D721Med (cell line): ENCODE measurements around the gene RALA.

Source experiments
- DNase-seq: peaks from one replicate; pipeline ENCODE4 v3.0.0; 2011; ENCODE audit warnings: low spot score; ENCODE audit not compliant: insufficient read length
- FAIRE-seq: peaks from 2 replicates; lab custom pipeline; 2011; peaks lifted over from hg19 to GRCh38; lab: Jason Lieb, UNC
- CTCF ChIP-seq: IDR thresholded peaks from 2 replicates; pipeline ENCODE4 v1.5.1; 2012; ENCODE audit warnings: mild to moderate bottlenecking, control low read depth; ENCODE audit not compliant: insufficient read depth; ENCODE audit errors: missing control alignments

The RALA gene

GRCh38 chr7:39631736-39632308, 8.4 kb downstream of the RALA start:
- no peak for TF ChIP-seq CTCF
- DNase-seq (no peak), FAIRE-seq (no peak)

GRCh38 chr7:39633563-39634477, 10.4 kb downstream of the RALA start:
- FAIRE-seq: no peak
- no peak for DNase-seq
- no peak for TF ChIP-seq CTCF

DNA sequence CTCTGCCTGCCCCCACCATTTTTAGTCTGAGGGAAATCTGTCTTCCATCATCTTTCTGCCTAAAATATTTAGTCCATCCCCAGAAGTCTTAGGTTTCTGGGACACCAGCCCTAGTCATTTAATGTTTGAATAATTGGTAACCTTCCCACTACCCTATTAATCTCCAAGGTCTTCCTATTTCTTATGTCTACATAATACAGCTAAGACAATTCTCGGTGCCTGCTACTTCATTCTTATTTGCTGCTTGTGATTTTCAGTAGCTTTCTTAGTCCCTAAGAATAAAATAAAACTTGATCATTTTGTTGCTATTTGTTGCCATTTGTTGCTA, 11.1 kb downstream of the RALA start:
- FAIRE-seq (no peak), DNase-seq (no peak)
- TF ChIP-seq CTCF: no peak

GRCh38 chr7:39637400-39637799, 14.0 kb downstream of the RALA start:
- FAIRE-seq: no peak
- TF ChIP-seq CTCF: no peak

GRCh38 chr7:39637963-39638485, 14.7 kb downstream of the RALA start:
- FAIRE-seq (peak; percentile 38), DNase-seq (no peak)
- TF ChIP-seq CTCF: no peak

More at GRCh38 chr7:39637400-39637799, 14.0 kb downstream of the RALA start:
- DNase-seq: no peak

DNA sequence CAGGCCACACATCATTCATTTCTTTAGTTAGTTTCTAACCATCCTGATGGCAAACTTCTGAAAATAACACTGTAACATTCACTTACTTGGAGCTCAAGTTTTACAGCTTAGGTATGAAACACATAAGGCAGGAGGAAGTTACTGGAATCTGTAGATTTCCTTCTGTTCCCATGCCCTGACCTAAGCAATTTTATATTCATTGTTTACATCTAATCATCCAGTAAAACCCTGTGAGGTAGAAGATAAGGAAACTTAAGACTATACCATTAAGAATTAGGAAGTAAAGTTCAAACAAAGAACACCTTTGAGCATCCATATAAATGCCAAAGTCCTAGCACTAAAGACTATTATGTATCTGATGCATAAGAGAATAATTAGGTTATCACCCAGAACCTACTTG, 19.5 kb downstream of the RALA start:
- no peak for TF ChIP-seq CTCF
- DNase-seq (no peak), FAIRE-seq (no peak)

DNA sequence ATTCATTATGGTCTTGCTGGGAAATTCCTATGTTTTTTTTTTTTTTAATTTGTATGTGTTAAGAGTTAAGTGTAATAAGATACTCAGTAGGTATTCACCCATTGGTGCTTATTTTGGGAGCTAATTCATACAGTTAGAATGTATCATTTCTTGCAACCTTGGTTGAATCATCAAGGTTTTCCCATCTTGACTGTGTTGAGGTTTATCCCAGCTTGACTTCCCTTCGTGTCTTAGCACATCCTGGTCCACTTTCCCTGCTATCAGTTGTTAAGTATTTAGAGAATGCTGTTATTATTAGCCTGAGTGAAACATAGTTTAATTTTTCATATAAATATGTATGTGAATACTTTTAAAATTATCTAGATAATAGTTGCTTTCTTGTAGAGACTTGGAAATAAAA, 20.8 kb downstream of the RALA start:
- FAIRE-seq: no peak
- no peak for DNase-seq
- TF ChIP-seq CTCF: no peak
